CD4-positive, alpha-beta T cell treated with Interleukin-15 for 1 hour (primary cell): ENCODE measurements around the gene LRRC27.
"Not testable (repeated sequence)": the region's sequence is repeated elsewhere in the genome, so short reads cannot be mapped to it uniquely, and the experiment has no call there.

Experiments
- DNase-seq: peaks from one replicate; pipeline ENCODE4 v3.0.0-alpha.2; 2020

LRRC27 gene

DNA sequence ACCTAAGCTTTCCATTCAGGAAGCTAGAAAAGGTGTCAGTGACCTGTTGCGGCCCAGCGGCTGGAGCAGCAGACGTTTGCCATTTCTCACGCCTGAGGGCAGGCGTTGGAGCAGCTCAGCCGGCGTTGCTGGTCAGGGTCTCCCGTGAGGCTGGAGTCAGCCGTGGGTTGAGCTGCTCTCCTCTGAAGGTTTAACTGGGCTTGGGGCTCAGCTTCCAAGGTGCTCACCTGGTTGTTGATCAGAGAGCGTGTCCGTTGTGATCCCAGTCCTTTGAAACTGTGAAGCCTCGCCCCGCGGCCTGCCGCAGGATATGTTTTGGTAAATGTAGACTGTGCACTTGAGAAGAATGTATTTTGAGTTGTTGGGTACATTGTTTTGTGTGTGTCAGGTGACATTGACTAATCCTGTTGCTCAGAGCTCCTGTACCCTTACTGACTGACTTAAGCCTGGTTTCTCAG, 44.4 kb downstream of the LRRC27 start:
- peak; percentile 3 for DNase-seq

DNA sequence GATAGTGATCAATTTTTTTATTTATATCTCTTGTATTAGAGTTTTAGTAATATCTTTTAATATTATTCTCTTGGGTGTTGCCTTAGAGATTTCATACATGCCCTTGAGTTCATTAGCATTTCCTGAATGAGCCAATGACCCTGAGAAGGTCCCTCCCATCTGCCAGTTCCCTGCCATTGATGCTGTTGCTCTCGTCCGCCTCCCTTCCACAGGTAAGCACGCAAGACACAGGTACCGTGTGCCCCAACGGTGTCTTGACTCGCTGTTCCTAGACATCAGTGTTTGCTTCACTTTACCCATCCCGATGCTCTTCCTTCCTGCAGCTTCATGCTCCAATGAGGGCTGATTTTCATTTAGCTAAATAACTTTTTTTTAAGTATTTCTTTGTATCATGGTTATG, 45.3 kb downstream of the LRRC27 start:
- DNase-seq, result no peak

DNA sequence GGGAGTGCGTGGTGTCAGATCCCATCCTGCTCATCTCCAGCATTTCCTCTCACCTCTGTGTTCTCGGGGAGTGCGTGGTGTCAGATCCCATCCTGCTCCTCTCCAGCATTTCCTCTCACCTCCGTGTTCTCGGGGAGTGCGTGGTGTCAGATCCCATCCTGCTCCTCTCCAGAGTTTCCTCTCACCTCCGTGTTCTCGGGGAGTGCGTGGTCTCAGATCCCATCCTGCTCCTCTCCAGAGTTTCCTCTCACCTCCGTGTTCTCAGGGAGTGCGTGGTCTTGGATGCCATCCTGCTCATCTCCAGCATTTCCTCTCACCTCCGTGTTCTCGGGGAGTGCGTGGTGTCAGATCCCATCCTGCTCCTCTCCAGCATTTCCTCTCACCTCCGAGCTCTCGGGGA, 47.0 kb downstream of the LRRC27 start:
- DNase-seq, result peak; percentile 4

DNA sequence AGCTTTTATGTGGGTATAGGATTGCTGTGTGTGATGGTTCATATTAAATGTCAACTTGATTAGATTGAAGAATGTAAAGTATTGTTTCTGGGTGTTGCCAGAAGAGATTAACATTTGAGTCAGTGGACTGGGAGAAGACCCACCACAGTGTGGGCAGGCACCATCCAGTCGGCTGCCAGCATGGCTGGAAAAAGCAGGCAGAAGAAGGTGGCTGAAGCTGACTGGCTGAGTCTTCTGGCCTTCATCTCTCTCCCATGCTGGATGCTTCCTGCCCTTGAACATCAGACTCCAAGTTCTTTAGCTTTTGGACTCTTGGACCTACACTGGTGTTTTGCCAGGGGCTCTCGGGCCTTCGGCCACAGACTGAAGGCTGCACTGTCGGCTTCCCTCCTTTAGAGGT, 49.0 kb downstream of the LRRC27 start:
- DNase-seq, result not testable (repeated sequence)

DNA sequence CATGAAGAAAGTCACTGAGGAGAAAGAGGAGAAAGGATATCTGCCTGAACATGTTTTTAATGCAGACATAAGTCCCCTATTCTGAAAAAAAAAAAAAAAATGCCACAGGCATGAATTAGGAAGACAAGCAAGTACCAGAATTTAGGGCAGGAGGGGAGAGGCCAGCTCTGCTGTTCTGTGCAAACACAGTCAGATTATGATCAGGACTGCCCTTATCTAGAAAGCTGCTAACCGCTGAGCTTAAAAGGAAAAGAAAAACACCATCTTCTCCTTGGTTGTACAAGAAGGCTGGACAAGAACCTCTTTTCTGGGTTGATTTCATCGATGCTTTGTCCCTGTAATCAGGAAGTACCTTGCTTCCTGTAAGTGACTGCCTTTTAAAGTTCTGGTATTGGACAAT, 49.7 kb downstream of the LRRC27 start:
- DNase-seq, result no peak

DNA sequence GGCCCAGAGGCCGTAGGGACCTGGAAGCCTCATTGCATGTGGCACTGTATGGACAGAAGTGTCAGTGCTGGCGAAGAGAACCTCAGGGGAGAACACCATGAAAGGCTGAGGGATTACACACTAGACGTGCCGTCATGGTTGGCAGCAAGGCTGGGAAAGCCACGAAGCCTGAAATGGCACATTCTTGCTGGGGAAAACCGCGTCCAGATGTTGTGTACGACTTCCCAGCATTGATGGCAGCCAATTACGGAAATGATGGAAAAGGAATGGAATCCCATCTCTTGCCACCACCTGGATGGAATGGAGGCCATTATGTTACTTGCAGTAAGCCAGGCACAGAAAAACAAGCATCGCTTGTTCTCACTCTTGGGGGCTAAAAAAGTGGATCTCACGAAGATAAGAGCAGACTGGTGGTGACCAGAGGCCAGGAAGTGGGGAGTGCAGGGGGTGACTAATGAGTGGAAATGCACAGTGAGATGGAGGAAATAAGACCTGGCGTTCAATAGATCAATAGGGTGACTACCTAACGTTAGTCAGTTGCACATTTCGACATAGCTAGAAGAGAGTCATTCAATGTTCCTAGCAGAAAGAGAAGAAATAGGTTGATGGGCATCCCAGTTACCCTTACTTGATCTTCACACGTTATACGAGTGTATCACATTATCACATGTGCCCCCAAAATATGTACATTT, 50.4 kb downstream of the LRRC27 start:
- peak; percentile 12 for DNase-seq

DNA sequence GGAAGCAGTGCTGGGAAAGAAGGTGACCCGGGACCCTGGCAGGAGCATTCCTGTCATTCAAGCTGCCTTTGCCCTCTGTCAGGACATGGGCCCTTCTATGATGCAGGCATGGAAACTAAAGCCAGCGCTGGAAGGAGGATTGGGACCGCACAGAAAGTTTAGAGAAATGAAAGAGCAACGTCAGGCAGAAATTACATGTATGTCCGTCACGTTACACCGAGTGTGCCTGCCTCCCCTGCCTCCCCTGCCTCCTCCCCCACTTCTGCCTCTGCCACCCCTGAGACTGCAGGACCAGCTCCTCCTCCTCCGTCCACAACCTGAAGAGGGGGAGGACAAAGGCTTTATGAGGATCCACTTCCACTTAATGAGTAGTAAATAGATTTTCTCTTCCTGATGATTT, 51.1 kb downstream of the LRRC27 start:
- DNase-seq, result peak; percentile 16

DNA sequence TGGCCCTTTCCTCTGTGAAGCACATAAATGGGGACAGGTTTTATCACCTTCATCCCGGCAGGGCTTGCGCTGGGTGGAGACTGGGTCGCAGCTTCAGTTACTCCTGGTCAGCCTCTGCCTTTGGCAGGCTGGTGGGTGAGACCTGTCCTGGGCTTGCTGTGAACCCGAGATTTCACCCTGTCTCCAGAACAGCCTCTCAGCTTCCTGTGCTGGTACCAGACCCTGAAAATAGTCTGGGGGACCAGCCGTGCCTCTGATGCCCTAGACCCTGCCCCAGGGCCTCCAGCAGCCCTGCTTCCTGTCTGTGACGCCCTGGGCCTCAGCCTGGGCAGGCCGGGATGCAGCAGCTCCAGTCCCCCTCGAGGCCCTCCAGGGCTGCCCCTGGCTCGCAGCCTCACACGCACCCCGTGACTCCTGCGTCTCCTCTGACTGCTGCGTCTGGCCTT, 51.8 kb downstream of the LRRC27 start:
- peak; percentile 11 for DNase-seq

DNA sequence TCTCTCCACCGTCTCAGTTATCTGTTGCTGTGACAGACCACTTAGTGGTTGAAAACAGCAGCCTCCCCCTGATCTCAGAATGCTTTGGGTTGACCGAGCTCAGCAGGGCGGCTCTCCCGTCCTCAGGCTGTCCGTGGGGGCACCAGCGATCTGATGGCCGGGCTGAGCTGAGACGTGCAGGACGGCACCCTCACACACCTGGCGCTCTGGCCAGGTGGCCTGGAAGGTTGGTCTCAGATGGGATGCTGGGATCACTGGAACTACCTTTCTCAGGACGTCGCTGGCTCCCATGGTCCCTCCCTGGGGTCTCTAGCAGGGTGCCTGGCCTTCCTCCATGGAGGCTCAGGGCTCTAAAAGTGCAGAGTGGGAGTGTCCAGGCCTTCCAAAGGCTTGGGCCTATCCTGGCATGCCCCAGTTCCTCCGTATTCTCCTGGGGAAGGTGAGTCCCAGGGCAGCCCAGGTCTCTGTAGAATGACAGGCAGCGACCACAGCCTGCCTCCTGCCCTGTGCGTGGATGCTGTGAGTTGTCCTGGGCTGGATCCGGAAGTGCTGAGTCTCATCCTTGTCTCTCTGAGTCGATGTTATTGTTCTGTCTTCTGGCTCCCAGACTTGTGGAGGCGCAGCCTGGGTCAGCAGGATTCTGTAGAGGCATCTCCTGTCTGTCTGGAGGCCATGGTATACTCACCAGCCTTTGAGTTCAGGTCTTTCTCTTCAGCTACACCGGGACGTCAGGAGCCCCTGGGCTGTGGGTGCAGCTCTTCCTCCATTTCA, 52.8 kb downstream of the LRRC27 start:
- peak; percentile 12 for DNase-seq

DNA sequence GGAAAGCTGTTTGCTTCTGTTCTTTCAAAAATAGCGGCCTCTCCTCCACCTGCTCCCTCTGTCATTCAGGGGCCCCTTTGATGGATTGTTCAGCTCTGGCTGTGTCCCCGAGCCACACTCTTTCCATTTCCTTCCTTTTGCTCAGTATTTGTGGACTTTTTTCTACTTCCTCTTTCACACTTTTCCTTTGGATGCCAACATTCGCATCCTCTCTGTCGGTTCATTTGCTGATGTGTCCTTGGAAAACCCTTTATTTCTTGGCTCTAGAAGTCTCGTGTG, 53.3 kb downstream of the LRRC27 start:
- no peak for DNase-seq

DNA sequence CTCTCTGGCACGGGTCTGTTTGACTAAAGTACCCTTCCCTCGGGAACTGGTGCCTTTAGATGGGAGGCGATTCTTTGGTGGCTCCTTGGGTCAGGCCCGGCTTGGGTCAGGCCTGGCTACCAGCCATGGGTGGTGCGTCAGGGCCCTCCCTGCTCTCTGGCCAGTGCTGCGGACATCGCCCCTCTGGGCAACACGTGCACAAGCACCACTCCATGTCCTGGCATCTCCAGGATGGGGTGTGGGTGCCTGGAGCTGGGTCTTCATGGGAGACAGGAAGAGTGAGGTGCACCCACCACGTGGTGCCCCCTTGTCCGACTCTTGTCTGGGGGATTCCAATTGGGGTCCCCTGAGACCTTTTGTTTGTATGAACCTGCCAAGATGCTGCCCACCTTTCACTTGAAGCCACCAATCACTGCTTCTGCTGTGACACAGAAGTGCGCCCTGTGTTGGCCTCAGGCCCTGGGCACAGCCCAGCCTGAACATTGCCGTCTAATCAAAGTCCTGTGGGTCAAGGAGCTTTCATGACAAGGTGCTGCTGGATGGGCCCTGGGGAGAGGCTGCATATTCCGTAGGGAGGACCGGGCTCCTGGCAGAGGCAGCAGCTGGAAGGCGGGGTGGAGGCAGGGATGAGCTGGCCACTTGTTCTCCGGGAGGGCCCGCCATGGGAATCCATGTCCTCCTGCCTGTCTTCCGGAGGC, 53.9 kb downstream of the LRRC27 start:
- peak; percentile 16 for DNase-seq

DNA sequence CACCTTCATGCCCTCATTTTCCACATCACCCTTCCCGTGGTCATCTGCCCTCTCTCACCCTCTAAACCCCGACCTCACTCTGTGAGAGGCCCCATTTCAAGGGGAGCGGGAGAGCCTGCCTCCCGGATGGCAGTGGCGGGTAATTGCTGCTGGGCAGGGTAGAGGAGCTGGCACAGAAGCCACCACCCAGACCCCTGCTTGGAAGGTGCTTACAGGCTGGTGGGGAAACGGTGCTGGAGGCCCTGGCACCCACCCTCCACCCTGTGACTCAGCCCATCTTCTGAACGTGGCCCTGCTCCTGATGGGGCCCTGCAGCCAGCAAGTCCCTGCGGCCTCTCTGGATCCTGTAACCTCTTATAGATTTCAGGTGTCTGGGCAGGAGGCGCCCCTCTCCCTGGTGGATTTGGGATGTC, 54.4 kb downstream of the LRRC27 start:
- DNase-seq, result peak; percentile 16

DNA sequence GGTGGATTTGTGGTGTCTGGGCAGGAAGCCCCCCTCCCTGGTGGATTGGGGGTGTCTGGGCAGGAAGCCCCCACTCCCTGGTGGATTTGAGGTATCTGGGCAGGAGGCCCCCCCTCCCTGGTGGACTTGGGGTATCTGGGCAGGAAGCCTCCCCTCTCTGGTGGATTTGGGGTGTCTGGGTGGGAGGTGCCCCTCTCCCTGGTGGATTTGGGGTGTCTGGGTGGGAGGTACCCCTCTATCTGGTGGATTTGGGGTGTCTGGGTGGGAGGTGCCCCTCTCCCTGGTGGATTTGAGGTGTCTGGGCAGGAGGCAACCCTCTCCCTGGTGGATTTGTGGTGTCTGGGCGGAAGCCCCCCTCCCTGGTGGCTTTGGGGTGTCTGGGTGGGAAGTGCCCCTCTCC, 54.9 kb downstream of the LRRC27 start:
- not testable (repeated sequence) for DNase-seq

DNA sequence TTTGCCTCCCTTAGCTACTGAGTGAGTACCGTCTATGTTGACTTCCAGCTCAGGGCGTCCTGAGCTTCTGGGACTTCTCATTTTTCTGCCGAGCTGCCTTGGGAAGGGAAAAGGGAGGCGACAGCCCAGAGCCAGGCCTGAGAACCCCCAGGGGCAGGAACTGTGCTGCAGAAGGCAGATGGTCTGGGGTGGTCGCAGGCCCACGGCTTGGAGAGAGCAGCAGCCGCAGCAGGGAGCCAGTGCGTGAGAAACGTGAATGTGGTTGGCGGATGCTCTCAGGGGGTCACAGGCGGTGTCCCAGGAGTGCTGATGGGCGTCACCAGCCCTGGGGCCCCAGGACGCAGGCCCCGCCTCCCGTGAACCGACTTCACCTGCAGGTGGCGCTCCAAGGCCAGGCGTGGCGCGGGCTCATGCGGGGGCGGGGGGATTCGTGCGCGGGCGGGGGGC, 55.8 kb downstream of the LRRC27 start:
- peak; percentile 77 for DNase-seq

DNA sequence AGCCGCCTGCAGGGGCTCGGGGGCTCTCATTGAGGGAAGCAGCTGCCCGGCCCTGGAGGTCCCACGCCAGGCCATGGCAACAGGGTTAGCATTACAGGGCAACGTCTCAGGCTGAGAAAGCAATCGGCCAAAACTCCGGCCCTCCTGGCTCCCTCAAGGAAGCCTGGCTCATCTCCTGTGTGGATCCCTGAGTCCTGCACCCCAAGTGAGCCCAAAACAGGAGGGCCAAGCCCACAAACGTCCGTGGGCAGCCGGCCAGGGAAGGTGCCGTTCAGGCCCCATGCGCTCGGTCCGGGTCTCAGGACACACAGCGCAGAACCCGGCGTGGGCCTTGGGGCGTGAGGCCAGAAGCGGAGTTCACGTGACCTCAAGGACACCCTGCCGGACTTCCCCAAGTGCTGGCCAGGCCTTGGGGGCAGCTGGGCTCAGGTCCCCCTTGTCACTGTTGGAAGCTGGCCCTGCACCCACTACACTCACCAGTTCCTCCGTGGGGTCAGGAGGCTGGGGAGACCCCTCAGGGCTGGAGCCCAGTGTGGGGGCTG, 57.0 kb downstream of the LRRC27 start:
- peak; percentile 12 for DNase-seq

DNA sequence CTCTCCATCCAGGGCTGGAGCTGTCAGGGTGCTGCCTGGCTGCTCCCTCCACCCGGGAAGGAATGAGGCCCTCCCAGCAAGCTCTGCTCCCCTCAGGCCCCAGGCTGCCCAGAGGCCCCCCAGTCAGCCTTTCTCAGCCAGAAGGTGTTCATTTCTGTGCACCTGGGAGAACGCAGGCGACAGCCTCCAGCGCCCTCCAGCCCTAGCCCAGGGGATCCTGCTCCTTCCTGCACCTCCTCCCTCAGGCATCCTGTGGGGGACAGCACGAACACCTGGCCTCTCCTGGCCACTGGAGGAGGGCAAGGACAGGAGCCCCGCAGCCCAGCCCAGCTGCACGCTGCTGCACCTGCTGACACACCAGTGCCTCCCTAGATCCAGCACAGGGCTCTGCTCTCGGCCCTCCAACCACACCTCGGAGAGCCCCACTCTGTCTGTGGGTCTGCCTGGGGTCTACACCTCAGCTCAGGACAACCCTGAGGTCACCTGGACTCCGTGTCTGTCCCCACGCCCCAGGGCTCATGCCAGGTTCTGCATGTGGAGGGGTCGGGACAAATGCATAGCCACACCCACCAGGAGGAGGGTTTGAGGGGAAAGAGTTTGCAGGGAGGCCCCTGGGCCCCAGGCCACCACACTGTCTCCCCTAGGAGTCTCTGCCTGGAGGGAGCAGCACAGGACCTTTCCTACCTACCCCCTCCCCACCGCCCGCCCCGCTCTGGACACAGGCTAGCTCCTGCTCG, 57.6 kb downstream of the LRRC27 start:
- peak; percentile 10 for DNase-seq

DNA sequence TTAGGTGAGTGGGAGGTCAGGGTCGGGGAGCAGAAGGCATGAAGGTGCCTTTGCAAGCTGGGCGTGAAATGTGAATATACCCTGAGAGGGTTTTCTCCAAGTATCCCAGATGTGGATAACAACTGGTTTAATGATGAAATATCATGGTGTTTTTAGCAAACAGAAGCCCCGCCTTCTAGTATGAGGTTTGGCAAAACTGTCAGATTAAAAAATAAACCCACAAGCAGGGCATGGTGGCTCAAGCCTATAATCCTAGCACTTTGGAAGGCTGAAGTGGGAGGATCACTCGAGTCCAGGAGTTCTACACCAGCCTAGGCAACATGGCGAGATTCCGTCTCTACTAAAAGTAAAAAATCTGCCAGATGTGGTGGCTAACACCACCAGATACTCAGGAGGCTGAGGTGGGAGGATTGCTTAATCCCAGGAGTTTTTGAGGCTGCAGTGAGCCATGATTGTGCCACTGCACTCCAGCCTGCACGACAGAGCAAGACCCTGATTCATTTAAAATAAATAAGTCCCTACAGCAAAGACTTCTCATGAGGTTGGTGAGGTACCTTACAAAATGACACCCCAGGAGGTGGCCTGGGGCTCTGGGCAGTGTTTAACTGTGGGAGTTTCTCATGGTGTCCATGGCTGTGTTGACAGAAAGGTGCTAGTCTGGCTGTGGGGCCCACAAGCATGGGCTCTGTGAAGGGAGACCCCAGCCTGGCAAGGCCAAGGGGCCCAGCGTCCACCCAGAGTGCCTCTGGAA, 58.4 kb downstream of the LRRC27 start:
- no peak for DNase-seq

DNA sequence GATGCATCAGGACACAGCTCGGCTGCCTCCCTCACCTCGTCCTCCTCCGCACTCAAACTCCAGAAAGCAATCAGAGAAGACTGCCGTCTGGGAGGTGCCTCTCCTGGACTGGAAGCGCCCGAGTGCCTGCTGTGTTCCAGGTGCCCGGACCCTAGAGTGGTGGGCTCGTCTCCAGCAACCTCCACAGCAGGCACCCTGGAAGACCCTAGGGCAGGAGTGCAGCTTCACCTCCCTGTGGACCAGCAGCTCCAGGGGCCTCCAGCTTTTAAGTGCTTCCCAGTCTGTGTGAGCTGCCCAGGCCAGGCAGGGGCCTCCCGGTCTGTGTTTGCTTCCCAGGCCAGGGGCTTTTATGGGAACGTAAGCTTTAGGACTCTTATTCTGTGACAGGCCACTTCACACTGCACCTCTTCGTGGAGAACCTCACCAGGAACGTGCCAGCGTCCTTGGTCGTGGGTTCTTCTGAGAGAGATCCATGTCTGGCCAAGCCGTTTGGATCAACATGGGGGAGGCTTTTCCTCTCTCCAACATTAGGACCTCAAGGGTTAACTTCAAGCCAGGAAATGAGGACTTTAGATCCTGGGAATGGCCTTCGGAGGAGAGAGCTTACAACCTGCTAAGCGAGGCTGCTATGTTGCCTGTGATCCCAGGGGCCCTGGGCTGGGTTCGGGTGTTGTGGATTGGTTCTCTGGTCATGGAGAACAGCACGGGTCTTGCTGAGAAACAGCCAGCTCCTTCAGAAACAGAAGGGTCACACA, 59.1 kb downstream of the LRRC27 start:
- peak; percentile 10 for DNase-seq

DNA sequence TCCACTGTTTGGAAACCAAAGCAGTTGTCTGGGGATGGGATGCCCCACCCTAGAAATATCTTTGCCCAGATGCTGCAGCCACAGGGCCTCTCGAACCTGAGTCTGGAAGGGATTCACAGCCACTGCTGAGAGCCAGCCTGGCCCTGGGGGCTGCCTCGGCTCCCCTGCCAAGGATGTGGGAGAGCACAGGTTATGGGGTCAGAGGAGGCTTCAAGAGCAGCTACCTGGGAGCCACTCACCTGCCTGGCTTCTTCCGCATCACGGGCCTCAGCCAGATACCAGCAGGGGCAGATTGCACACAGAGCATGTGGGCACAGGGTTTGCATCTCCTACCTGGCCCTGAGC, 59.7 kb downstream of the LRRC27 start:
- DNase-seq, result peak; percentile 10

DNA sequence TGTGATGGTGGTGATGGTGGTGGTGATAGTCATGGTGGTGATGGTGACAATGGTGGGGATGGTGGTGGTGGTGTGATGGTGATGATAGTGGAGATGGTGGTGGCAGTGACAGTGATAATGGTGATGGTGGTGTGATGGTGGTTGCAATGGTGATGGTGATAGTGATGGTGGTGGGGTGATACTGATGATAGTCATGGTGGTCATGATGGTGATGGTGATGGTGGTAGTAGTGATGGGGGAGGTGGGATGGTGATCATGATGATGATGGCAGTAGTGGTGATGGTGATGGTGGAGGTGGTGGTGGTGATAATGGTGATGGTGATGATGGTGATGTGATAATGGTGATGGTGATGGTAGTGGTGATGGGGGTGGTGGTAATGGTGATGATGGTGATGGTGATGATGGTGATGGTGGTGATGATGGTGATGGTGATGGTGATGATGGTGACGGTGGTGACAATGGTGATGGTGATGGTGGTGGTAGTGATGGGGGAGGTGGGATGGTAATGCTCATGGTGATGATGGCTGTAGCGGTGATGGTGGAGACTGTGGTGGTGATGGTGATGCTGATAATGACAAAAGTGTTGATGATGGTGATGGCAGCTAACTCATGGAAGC, 60.3 kb downstream of the LRRC27 start:
- DNase-seq, result peak; percentile 16
